Progenitor cell of endocrine pancreas (in vitro differentiated cells): Measurements from ENCODE around the gene SELENOW. TPM values are rescaled to one million over a fixed set of nuclear protein-coding genes. Genes with fewer than 3 reads are reported as not detected.
A peak's percentile ranks its signal among the peaks of the same experiment; 100 is the strongest.

Experiments
- DNase-seq: peaks from one replicate; pipeline ENCODE4 v3.0.0; 2021; ENCODE audit warnings: low spot score; ENCODE audit not compliant: unreplicated experiment
- H3K27ac Mint-ChIP-seq: 2 replicates; pipeline ENCODE4 v1.8.0; 2021; ENCODE audit warnings: mild to moderate bottlenecking, moderate library complexity, mixed read lengths
- H3K27me3 Mint-ChIP-seq: 2 replicates; pipeline ENCODE4 v1.8.0; 2021; ENCODE audit warnings: mixed read lengths
- H3K36me3 Mint-ChIP-seq: 2 replicates; pipeline ENCODE4 v1.8.0; 2022; ENCODE audit warnings: mixed read lengths; ENCODE audit not compliant: insufficient read depth
- H3K4me1 Mint-ChIP-seq: 2 replicates; pipeline ENCODE4 v1.8.0; 2021; ENCODE audit warnings: low read depth, mixed read lengths
- H3K4me3 Mint-ChIP-seq: 2 replicates; pipeline ENCODE4 v1.8.0; 2021; ENCODE audit warnings: low read depth, mild to moderate bottlenecking, moderate library complexity, mixed read lengths
- H3K9me3 Mint-ChIP-seq: 2 replicates; pipeline ENCODE4 v1.8.0; 2021; ENCODE audit warnings: low read depth, mixed read lengths
- total RNA-seq: library from RNA; stranded (reverse); gene quantifications from 2 replicates; pipeline ENCODE4 v1.2.1, GENCODE V29; 2021
- TF ChIP-seq, protein P1 (sequence below): fragments of 200-600 bp; sonication (generic); IDR thresholded peaks from one replicate; pipeline ENCODE4 v1.5.0; 2021; ENCODE audit warnings: antibody characterized with exemption, mild to moderate bottlenecking; ENCODE audit not compliant: unreplicated experiment

SELENOW gene
- total RNA-seq, 1 donor from 2014 or later, result 392 TPM

DNA sequence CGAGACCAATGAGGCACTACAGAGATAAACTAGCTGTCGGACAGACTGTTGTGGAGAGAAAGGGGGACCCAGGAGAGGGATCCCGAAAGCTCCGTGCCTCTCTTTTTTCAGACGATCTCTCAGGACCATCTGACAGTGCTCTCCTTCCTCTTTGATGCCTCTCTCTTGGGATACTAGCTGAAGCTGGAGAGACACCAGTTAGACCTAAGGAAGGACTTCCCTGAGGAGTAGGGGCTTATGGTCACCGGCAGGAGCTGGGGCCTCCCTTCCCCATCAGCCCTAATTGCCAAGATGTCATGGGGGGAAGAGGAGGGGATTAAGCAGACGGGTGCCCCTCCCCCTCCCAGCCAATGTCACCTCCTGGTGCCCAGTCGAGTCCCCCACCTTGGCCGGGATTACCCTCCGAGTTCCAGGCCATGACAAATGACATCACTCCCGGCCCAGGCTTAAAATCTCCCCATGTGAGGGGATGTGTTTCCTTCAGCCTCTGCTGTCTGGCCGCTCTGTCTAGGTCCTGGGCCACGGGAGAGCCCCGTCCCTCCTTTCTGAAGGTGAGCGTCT, 43.0 kb downstream of the SELENOW start, which contains the start of gene CRX:
Gene CRX (plus strand): TSS at position 478 of the 561 bp plus-strand sequence. CDS start 12,507 bp downstream, outside the sequence.
- peaks cover 40% of the 10 kb centered on the region for H3K27me3 Mint-ChIP-seq
- DNase-seq, result no peak
- TF ChIP-seq, protein P1, sequence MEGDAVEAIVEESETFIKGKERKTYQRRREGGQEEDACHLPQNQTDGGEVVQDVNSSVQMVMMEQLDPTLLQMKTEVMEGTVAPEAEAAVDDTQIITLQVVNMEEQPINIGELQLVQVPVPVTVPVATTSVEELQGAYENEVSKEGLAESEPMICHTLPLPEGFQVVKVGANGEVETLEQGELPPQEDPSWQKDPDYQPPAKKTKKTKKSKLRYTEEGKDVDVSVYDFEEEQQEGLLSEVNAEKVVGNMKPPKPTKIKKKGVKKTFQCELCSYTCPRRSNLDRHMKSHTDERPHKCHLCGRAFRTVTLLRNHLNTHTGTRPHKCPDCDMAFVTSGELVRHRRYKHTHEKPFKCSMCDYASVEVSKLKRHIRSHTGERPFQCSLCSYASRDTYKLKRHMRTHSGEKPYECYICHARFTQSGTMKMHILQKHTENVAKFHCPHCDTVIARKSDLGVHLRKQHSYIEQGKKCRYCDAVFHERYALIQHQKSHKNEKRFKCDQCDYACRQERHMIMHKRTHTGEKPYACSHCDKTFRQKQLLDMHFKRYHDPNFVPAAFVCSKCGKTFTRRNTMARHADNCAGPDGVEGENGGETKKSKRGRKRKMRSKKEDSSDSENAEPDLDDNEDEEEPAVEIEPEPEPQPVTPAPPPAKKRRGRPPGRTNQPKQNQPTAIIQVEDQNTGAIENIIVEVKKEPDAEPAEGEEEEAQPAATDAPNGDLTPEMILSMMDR, result no peak
- H3K9me3 Mint-ChIP-seq, result no peaks in the 10 kb centered on the region
- H3K27ac Mint-ChIP-seq, result peak within 1 kb of the TSS; percentile 81
- H3K4me3 Mint-ChIP-seq, result no peak within 1 kb of the TSS
- H3K4me1 Mint-ChIP-seq, result peaks cover 11% of the 10 kb centered on the region
- H3K36me3 Mint-ChIP-seq, result no peaks in the 10 kb centered on the region

DNA sequence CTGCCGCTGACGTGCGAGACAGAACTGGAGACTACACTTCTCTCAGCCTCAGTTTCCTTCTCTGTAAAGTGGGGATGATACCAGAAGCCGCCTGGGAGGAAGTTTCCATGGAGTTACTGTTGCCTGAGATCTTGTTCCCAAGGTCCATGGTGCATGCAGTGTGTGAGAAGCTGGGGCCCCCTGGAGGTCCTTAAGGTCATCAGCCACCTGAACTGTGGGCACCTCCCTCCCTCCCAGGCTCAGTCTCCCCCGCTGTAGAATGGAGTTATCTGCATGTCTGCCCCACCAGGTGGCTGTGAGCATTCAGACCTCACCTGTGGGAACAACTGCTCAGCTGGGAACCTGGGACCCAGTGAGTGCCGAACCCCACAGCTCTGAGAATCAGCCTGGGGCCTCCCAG, 45.9 kb downstream of the SELENOW start:
- no peaks in the 10 kb centered on the region for H3K9me3 Mint-ChIP-seq
- peaks cover 33% of the 10 kb centered on the region for H3K27me3 Mint-ChIP-seq
- no peak overlapping the region for H3K4me3 Mint-ChIP-seq
- no peak overlapping the region for H3K27ac Mint-ChIP-seq
- no peaks in the 10 kb centered on the region for H3K36me3 Mint-ChIP-seq
- TF ChIP-seq, protein P1, result no peak
- peaks cover 12% of the 10 kb centered on the region for H3K4me1 Mint-ChIP-seq
- no peak for DNase-seq

- no peaks in the 10 kb centered on the region for H3K36me3 Mint-ChIP-seq
- no peak overlapping the region for H3K27ac Mint-ChIP-seq
- peaks cover 6% of the 10 kb centered on the region for H3K4me1 Mint-ChIP-seq
- TF ChIP-seq, protein P1, result no peak
- DNase-seq, result no peak
- H3K27me3 Mint-ChIP-seq, result peaks cover 14% of the 10 kb centered on the region
- H3K4me3 Mint-ChIP-seq, result no peak overlapping the region
- no peaks in the 10 kb centered on the region for H3K9me3 Mint-ChIP-seq
Measured at GRCh38 chr19:47826800-47827199, 48.3 kb downstream of the SELENOW start.

- peaks cover 3% of the 10 kb centered on the region for H3K4me1 Mint-ChIP-seq
- H3K36me3 Mint-ChIP-seq, result no peaks in the 10 kb centered on the region
- no peak for DNase-seq
- H3K27me3 Mint-ChIP-seq, result no peaks in the 10 kb centered on the region
- TF ChIP-seq, protein P1, result no peak
- H3K9me3 Mint-ChIP-seq, result no peaks in the 10 kb centered on the region
- H3K27ac Mint-ChIP-seq, result no peak overlapping the region
- H3K4me3 Mint-ChIP-seq, result no peak overlapping the region
Measured at GRCh38 chr19:47832723-47833122, 54.2 kb downstream of the SELENOW start.

Other genes with a start within 250 kb of the SELENOW start
- not detected in 2 replicates for gene ZNF541, start 205.6 kb upstream of the SELENOW start, total RNA-seq
- gene BICRA, start 169.6 kb upstream of the SELENOW start, total RNA-seq, result 31.9 and 37.4 TPM in 2 replicates
- 0.41 and 0.64 TPM in 2 replicates for gene EHD2, start 65.3 kb upstream of the SELENOW start, total RNA-seq
- 301 and 312 TPM in 2 replicates for gene NOP53, start 33.2 kb upstream of the SELENOW start, total RNA-seq
- gene TPRX1, start 25.8 kb downstream of the SELENOW start, total RNA-seq, result not detected in 2 replicates
- gene CRX, start 43.2 kb downstream of the SELENOW start, total RNA-seq, result not detected in 2 replicates
- not detected in 2 replicates for gene TPRX2, start 80.5 kb downstream of the SELENOW start, total RNA-seq
- not detected in 2 replicates for gene SULT2A1, start 107.6 kb downstream of the SELENOW start, total RNA-seq
- gene BSPH1, start 213.5 kb downstream of the SELENOW start, total RNA-seq, result not detected in 2 replicates
- gene ELSPBP1, start 215.9 kb downstream of the SELENOW start, total RNA-seq, result not detected in 2 replicates